Heart left ventricle (tissue), 13 donors: Measurements from ENCODE around the gene NOP9.

Source experiments
- POLR2A ChIP-seq, 2 donors: fragments of 450-650 bp; IDR thresholded peaks; one replicate each; pipeline ENCODE4 v1.6.1; 2017; ENCODE audit warnings: antibody characterized with exemption in 2 of 2, mild to moderate bottlenecking in 2 of 2, moderate library complexity in 2 of 2
- TF ChIP-seq, protein P1 (sequence below), 12 donors: fragments of 200-600 bp; sonication (generic) in 4 of 12; IDR thresholded peaks; one replicate each; pipeline versions ENCODE4 v1.5.0 to v1.8.0; 2018 to 2022; ENCODE audit warnings: antibody characterized with exemption in 12 of 12, mild to moderate bottlenecking in 5 of 12
- donor health status: ischemic (EF 13 %, LVEDD 7.1; RV severe dilation, severe dysfunction).
- donor health status: DM: no; HTN: yes; CAD: no.
- donor health status: DM: no; HTN: no; CAD: no.
- donor health status: ischemic (EF 25% LVEDD 6.9; RV normal size, moderate dysfunction).
- donor health status: ischemic (EF 25% LVEDD 5.7; RV mildly dilated, moderate dysfunction).
- donor health status: ischemic (EF 35%, LVEDD 5.7; RV mildly dilated, moderate dysfunction).
- donor health status: nonischemic (EF 11% LVEDD 7.7; RV severe dilation, severe dysfunction).
- donor health status: DM: yes; HTN: yes; CAD: no.
- donor health status: PGD.
- donor health status: ischemic (EF 29% LVEDD 5.4; RV normal size, mild dysfunction).
- donor health status: nonischemic (EF 23%, LVEDD 6.1; RV moderate dilation, normal function).

DNA sequence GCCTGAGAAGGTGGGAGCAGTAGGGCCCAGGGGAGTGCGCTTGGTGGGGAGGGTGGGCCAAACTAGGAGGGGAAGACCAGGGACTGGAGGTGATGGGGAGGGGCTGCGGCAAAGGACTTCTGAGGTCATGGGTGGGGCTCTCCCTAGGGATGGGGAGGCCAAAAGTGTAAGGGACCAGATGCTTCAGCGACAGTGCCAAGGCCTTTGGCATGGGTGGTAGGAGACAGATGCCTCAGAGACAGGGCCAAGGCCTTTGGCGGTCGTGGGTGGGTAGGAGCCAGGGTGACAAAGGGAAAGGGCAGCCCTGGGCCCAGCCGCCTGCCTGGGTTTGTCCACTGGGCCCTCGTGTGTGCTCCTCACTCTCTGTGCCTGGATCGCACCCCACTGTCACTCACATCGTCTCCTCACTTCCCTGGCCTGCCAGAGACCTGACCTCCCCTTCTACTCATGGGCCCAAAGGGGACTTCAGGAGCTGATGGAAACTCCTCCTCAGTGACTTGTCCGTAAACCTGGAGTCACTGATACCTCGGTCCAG is 15.1 kb upstream of the NOP9 start:
- TF ChIP-seq POLR2A (IDR thresholded peaks at IDR 0.05) = no peak
- TF ChIP-seq, protein P1, sequence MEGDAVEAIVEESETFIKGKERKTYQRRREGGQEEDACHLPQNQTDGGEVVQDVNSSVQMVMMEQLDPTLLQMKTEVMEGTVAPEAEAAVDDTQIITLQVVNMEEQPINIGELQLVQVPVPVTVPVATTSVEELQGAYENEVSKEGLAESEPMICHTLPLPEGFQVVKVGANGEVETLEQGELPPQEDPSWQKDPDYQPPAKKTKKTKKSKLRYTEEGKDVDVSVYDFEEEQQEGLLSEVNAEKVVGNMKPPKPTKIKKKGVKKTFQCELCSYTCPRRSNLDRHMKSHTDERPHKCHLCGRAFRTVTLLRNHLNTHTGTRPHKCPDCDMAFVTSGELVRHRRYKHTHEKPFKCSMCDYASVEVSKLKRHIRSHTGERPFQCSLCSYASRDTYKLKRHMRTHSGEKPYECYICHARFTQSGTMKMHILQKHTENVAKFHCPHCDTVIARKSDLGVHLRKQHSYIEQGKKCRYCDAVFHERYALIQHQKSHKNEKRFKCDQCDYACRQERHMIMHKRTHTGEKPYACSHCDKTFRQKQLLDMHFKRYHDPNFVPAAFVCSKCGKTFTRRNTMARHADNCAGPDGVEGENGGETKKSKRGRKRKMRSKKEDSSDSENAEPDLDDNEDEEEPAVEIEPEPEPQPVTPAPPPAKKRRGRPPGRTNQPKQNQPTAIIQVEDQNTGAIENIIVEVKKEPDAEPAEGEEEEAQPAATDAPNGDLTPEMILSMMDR (IDR thresholded peaks at IDR 0.05) = no peak
